Osteoblast (primary cell): Measurements from ENCODE around the gene BCAS4. TPM values are rescaled to one million over a fixed set of nuclear protein-coding genes. Genes with fewer than 3 reads are reported as not detected.

Experiments
- DNase-seq: peaks from one replicate; pipeline ENCODE4 v3.0.0; 2011; ENCODE audit warnings: low spot score, mixed read lengths; ENCODE audit not compliant: insufficient read length; ENCODE audit errors: missing footprints
- H2AFZ ChIP-seq: 2 replicates; pipeline ENCODE4 v1.6.0; 2011; ENCODE audit warnings: mild to moderate bottlenecking, low read length
- H3K27ac ChIP-seq: 2 replicates; pipeline ENCODE4 v1.5.1; 2011; ENCODE audit warnings: mild to moderate bottlenecking, low read depth, low read length, moderate library complexity
- H3K27me3 ChIP-seq: 2 replicates; pipeline ENCODE4 v1.6.0; 2012; ENCODE audit warnings: mild to moderate bottlenecking, control low read depth, inconsistent platforms, low read length, moderate library complexity; ENCODE audit not compliant: insufficient read depth
- H3K36me3 ChIP-seq: 2 replicates; pipeline ENCODE4 v1.5.1; 2011; ENCODE audit warnings: mild to moderate bottlenecking, low read length, control low read depth, moderate library complexity; ENCODE audit not compliant: insufficient read depth
- H3K4me1 ChIP-seq: 2 replicates; pipeline ENCODE4 v1.5.1; 2011; ENCODE audit warnings: mild to moderate bottlenecking, low read length, control low read depth, moderate library complexity; ENCODE audit not compliant: insufficient read depth
- H3K4me2 ChIP-seq: 2 replicates; pipeline ENCODE4 v1.6.0; 2011; ENCODE audit warnings: mild to moderate bottlenecking, low read length; ENCODE audit not compliant: insufficient read depth
- H3K4me3 ChIP-seq: fragments of 200-600 bp; sonication (generic); 3 replicates; pipeline ENCODE4 v1.5.1; 2012; ENCODE audit warnings: mild to moderate bottlenecking, low read length, inconsistent platforms; ENCODE audit not compliant: insufficient read depth
- H3K79me2 ChIP-seq: 2 replicates; pipeline ENCODE4 v1.6.0; 2012; ENCODE audit warnings: mild to moderate bottlenecking, low read length, control low read depth, inconsistent platforms; ENCODE audit not compliant: insufficient read depth
- H3K9me3 ChIP-seq: 2 replicates; pipeline ENCODE4 v1.5.1; 2011; ENCODE audit warnings: low read depth, low read length, control low read depth
- H4K20me1 ChIP-seq: 2 replicates; pipeline ENCODE4 v1.6.0; 2012; ENCODE audit warnings: mild to moderate bottlenecking, low read length, control low read depth; ENCODE audit not compliant: insufficient read depth
- CTCF ChIP-seq: IDR thresholded peaks from 2 replicates; pipeline ENCODE4 v1.5.1; 2011; ENCODE audit warnings: mild to moderate bottlenecking, low read depth, low read length, moderate library complexity; ENCODE audit errors: extremely low read depth
- total RNA-seq: library from RNA; depleted of rRNA; stranded (reverse); fragments of >200 nt; gene quantifications from 2 replicates; pipeline ENCODE4 v1.2.3, GENCODE V29; 2012

Gene BCAS4
- total RNA-seq, 1 donor, result 2.9 TPM

- peaks cover 62% of the 10 kb centered on the region for H3K79me2 ChIP-seq
- H3K4me2 ChIP-seq, result no peak overlapping the region
- peaks cover 77% of the 10 kb centered on the region for H3K36me3 ChIP-seq
- TF ChIP-seq CTCF, result no peak
- H3K27ac ChIP-seq, result no peak overlapping the region
- no peak overlapping the region for H3K4me3 ChIP-seq
- H3K27me3 ChIP-seq, result no peaks in the 10 kb centered on the region
- no peaks in the 10 kb centered on the region for H3K4me1 ChIP-seq
- DNase-seq, result no peak
- peaks cover 55% of the 10 kb centered on the region for H4K20me1 ChIP-seq
- no peaks in the 10 kb centered on the region for H3K9me3 ChIP-seq
- H2AFZ ChIP-seq, result no peak overlapping the region
Measured at GRCh38 chr20:50892394-50892793, 97.5 kb downstream of the BCAS4 start.

DNA sequence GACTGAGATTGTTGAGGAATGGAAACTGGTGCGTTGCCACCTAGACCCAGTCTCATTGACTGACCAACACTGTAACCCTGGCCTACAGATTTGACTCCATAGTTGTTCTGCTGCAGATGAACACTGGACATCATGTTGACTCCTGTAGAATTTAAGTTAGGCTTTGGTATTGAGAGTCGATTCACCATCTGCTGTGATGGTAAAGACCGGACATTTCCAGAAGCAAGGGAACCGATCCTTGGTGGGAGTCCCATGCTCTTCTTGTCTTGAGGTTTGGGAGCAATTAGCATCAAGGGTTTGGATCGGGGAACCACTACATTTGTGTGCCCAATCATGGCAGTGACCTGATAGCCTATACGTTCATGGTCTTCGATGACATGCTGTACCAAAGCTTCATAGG lies 98.8 kb downstream of the BCAS4 start:
- no peak for DNase-seq
- TF ChIP-seq CTCF, result no peak
- H3K4me3 ChIP-seq, result no peak overlapping the region
- no peaks in the 10 kb centered on the region for H3K9me3 ChIP-seq
- no peak overlapping the region for H3K4me2 ChIP-seq
- H3K4me1 ChIP-seq, result no peaks in the 10 kb centered on the region
- H3K27ac ChIP-seq, result no peak overlapping the region
- H3K36me3 ChIP-seq, result peaks cover 80% of the 10 kb centered on the region
- peaks cover 61% of the 10 kb centered on the region for H4K20me1 ChIP-seq
- H3K27me3 ChIP-seq, result no peaks in the 10 kb centered on the region
- no peak overlapping the region for H2AFZ ChIP-seq
- peaks cover 74% of the 10 kb centered on the region for H3K79me2 ChIP-seq

DNA sequence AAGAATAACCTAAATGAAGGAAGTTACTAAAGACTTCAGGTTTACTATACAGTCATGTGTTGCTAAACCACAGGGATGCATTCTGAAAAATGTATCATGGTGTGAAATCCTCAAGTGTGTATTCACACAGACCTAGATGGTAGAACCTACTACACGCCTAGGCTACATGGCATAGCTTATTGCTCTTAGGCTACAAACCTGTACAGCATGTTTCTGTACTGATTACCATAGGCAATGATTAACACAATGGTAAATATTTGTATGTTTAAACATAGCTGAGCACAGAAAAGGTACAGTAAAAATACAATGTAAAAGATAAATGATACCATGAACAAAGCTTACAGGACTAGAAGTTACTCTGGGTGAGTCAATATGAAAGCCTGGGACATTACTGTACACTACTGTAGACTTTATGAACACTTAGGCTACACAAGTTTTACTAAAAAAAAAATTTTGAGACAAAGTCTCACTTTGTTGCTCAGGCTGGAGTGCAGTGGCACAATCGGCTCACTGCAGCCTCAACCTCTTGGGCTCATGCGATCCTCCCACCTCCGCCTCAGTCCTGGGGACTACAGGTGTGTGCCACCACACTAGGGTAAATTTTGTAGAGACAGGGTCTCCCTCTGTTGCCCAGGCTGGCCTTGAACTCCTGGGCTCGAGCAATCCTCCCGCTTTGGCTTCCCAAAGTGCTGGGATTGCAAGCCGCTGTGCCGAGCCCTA lies 100.4 kb downstream of the BCAS4 start:
- Histone ChIP-seq H3K4me3 (no peak overlapping the region), H2AFZ (no peak overlapping the region), H3K27me3 (no peaks in the 10 kb centered on the region), H3K4me1 (no peaks in the 10 kb centered on the region), H3K27ac (no peak overlapping the region), H4K20me1 (peaks cover 59% of the 10 kb centered on the region), H3K36me3 (peaks cover 81% of the 10 kb centered on the region), H3K79me2 (peaks cover 84% of the 10 kb centered on the region), H3K4me2 (no peak overlapping the region), H3K9me3 (no peaks in the 10 kb centered on the region)
- TF ChIP-seq CTCF, result no peak
- no peak for DNase-seq

DNA sequence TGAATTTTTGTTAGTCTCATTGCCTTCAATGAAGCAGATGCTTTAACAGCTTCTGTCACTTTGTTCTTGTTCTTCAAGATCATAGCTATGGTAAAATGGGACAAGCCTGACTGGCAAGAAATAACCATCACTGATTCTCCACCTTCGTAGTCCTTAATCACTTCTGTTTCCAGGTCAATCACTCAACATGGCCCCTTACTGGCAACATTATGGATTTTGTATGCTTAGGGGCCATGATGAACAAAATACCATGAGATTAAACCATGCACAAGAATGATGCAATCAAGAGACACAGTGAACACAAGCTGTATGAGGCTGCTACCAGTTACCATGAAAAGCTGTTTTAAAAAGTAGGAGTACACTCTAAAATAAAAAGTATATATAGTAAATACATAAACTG lies 103.6 kb downstream of the BCAS4 start:
- DNase-seq, result no peak
- peaks cover 81% of the 10 kb centered on the region for H3K36me3 ChIP-seq
- H3K27ac ChIP-seq, result no peak overlapping the region
- no peak overlapping the region for H3K4me2 ChIP-seq
- H3K27me3 ChIP-seq, result no peaks in the 10 kb centered on the region
- H3K79me2 ChIP-seq, result peaks cover 91% of the 10 kb centered on the region
- H3K4me3 ChIP-seq, result no peak overlapping the region
- no peaks in the 10 kb centered on the region for H3K4me1 ChIP-seq
- H4K20me1 ChIP-seq, result peaks cover 62% of the 10 kb centered on the region
- no peak for TF ChIP-seq CTCF
- no peaks in the 10 kb centered on the region for H3K9me3 ChIP-seq
- H2AFZ ChIP-seq, result no peak overlapping the region
